WERI-Rb-1 (cell line): ENCODE measurements around the gene FLT3LG.
A peak's percentile ranks its signal among the peaks of the same experiment; 100 is the strongest.
"Not testable (repeated sequence)": the region's sequence is repeated elsewhere in the genome, so short reads cannot be mapped to it uniquely, and the experiment has no call there.

Source experiments
- DNase-seq: peaks from one replicate; pipeline ENCODE4 v3.0.0-alpha.2; 2020
- H3K27ac ChIP-seq: fragments of 250-450 bp; sonication (Bioruptor Pico); 2 replicates; pipeline ENCODE4 v1.5.1; 2020; ENCODE audit warnings: mild to moderate bottlenecking, moderate library complexity
- H3K27me3 ChIP-seq: fragments of 250-450 bp; sonication (Bioruptor Pico); 2 replicates; pipeline ENCODE4 v1.5.1; 2021; ENCODE audit warnings: mild to moderate bottlenecking, low read depth, moderate library complexity; ENCODE audit not compliant: insufficient read depth, severe bottlenecking
- H3K36me3 ChIP-seq: fragments of 250-450 bp; sonication (Bioruptor Pico); 2 replicates; pipeline ENCODE4 v1.5.1; 2020; ENCODE audit warnings: mild to moderate bottlenecking, moderate library complexity
- H3K4me3 ChIP-seq: 2 replicates; pipeline ENCODE4 v1.5.1; 2011; ENCODE audit warnings: low read depth, mild to moderate bottlenecking, control low read depth, low read length
- H3K9me3 ChIP-seq: fragments of 250-450 bp; sonication (Bioruptor Pico); 2 replicates; pipeline ENCODE4 v1.5.1; 2021; ENCODE audit warnings: mild to moderate bottlenecking, moderate library complexity; ENCODE audit not compliant: severe bottlenecking
- TF ChIP-seq, protein P1 (sequence below): IDR thresholded peaks from 2 replicates; pipeline ENCODE4 v1.5.1; 2011; ENCODE audit warnings: low read depth, mild to moderate bottlenecking, control low read depth, inconsistent platforms, low read length

Gene FLT3LG

DNA sequence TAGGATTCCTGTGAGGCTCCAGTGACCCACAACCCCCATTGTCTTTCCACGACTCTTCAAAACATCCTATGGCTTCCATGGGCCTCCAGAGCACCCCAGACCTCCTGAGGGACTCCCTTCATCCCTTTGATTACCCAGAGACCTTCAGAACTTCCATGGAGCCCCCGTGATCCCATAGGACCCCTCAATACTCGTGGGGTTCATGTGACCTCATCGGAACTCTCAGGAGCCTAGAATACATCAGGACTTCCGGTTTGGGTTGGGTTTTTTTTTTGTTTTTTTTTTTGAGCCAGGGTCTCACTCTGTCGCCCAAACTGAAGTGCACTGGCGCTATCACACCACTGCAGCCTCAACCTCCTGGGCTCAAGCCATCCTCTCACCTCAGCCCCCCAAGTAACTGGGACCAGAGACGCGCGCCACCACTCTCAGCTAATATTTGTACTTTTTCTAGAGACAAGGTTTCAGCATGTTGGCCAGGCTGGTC lies 20.2 kb upstream of the FLT3LG start:
- TF ChIP-seq, protein P1, sequence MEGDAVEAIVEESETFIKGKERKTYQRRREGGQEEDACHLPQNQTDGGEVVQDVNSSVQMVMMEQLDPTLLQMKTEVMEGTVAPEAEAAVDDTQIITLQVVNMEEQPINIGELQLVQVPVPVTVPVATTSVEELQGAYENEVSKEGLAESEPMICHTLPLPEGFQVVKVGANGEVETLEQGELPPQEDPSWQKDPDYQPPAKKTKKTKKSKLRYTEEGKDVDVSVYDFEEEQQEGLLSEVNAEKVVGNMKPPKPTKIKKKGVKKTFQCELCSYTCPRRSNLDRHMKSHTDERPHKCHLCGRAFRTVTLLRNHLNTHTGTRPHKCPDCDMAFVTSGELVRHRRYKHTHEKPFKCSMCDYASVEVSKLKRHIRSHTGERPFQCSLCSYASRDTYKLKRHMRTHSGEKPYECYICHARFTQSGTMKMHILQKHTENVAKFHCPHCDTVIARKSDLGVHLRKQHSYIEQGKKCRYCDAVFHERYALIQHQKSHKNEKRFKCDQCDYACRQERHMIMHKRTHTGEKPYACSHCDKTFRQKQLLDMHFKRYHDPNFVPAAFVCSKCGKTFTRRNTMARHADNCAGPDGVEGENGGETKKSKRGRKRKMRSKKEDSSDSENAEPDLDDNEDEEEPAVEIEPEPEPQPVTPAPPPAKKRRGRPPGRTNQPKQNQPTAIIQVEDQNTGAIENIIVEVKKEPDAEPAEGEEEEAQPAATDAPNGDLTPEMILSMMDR = no peak
- Histone ChIP-seq H3K4me3 (peak overlapping the region; percentile 72), H3K27ac (peak overlapping the region; percentile 96), H3K27me3 (no peaks in the 10 kb centered on the region), H3K9me3 (no peaks in the 10 kb centered on the region), H3K36me3 (peaks cover 18% of the 10 kb centered on the region)
- no peak for DNase-seq

DNA sequence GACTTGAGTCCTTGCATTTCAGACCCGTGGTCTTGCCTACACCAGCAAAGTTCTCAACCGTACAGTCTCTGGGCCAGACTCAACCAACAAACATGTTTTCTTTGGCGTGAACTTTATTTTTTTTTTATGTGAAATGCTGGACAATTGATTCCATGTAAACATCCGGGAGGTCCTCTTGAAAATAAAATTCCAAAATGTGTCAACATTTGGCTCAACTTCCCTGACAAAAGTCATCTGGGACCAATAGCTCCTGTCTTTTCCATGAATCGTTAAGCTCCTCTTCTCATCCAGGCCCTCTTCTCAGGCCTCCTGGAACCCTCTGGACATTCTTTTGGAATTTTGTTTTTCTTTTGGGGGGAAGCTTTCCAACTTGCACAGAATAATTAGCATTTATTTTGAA lies 18.2 kb upstream of the FLT3LG start:
- Histone ChIP-seq H3K27me3 (no peaks in the 10 kb centered on the region), H3K27ac (no peak overlapping the region), H3K9me3 (no peaks in the 10 kb centered on the region), H3K4me3 (no peak overlapping the region), H3K36me3 (peaks cover 11% of the 10 kb centered on the region)
- DNase-seq = no peak
- TF ChIP-seq, protein P1 = no peak

DNA sequence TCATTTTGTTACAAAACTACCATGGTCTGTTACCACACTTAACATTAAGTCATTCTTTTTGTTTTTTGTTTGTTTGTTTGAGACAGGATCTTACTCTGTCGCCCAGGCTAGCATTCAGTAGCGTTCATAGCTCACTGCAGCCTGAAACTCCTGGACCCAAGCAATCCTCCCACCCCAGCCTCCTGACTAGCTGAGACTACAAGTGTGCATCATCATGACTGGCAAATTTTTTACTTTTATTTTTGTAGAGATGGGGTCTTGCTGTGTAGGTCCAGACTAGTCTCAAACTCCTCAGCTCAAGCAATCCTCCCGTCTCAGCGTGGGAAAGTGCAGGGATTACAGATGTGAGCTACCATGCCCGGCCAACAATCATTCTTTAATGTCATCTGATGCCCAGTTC lies 17.7 kb upstream of the FLT3LG start:
- H3K4me3 ChIP-seq = no peak overlapping the region
- peaks cover 10% of the 10 kb centered on the region for H3K36me3 ChIP-seq
- DNase-seq = no peak
- no peak overlapping the region for H3K27ac ChIP-seq
- no peaks in the 10 kb centered on the region for H3K27me3 ChIP-seq
- TF ChIP-seq, protein P1 = no peak
- no peaks in the 10 kb centered on the region for H3K9me3 ChIP-seq

DNA sequence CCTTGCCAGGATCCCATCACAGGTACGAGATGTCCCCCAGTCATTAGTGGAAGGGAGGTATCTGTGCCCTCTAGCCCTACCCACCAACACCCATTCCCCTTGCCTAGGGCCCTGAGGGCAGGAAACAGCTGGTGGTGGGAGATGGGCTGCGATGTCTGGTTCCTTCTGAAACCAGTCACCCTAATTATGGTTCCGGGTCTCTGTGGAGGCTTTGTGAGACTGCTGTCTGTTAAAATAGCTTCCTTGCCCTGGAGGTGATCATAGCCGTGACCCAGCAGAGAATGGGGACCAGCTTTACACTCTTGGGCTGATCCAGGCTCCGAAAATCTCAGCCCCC lies 15.5 kb upstream of the FLT3LG start:
- Histone ChIP-seq H3K27ac (no peak overlapping the region), H3K27me3 (no peaks in the 10 kb centered on the region), H3K36me3 (peaks cover 11% of the 10 kb centered on the region), H3K9me3 (no peaks in the 10 kb centered on the region), H3K4me3 (no peak overlapping the region)
- TF ChIP-seq, protein P1 = no peak
- no peak for DNase-seq

DNA sequence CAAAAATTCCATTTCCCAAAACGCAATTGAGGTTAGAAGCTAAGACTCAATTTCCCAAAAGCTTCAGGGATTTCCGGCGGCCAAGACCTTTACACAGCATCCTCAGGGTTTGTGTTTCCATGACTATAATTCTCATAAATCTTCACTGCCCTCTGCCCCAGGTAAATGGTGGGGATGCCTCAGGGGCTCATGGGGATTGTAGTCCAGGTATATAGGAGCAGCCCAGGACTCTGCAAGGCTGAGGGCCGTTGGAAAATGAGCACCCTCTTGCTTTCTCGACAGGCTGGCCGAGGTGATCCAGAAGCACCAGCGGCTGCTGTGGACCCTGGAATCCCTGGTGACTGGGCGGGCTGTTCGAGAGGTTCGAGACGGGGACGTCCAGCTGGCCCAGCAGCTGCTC lies 14.6 kb upstream of the FLT3LG start:
- Histone ChIP-seq H3K4me3 (no peak overlapping the region), H3K36me3 (peaks cover 11% of the 10 kb centered on the region), H3K27ac (no peak overlapping the region), H3K9me3 (no peaks in the 10 kb centered on the region), H3K27me3 (no peaks in the 10 kb centered on the region)
- TF ChIP-seq, protein P1 = no peak
- DNase-seq = no peak

DNA sequence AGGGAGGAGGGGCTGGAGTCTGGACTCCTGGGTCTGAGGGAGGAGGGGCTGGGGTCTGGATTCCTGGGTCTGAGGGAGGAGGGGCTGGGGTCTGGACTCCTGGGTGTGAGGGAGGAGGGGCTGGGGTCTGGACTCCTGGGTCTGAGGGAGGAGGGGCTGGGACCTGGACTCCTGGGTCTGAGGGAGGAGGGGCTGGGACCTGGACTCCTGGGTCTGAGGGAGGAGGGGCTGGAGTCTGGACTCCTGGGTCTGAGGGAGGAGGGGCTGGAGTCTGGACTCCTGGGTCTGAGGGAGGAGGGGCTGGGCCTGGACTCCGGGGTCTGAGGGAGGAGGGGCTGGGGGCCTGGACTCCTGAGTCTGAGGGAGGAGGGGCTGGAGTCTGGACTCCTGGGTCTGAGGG lies 12.9 kb upstream of the FLT3LG start:
- not testable (repeated sequence) for DNase-seq, H3K4me3 ChIP-seq, H3K27me3 ChIP-seq, H3K9me3 ChIP-seq, H3K27ac ChIP-seq
- H3K36me3 ChIP-seq = peaks cover 15% of the 10 kb centered on the region
